ENCODE data around the gene CD82.

Gene CD82

DNA sequence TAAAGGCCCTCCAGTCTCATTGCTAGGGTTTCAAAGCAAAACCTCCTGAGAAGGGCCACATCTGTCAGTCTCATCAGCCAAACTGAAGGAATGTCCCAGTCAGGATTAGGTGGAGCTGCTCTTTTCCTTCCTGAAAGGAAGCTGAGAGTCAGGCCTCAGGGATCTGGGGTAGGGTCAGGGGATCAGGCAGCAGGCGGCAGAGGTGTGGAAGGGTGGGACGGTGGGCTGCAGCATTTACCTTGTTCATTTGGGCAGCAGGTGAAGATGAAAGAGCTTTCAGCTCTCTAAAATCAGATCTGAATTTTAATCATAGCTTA, 17.8 kb downstream of the CD82 start:
- DNase-seq (ENCODE audit: low read depth): no peak
- no peak overlapping the region for H3K4me3 ChIP-seq (ENCODE audit: low read depth, low read length)
- no peak for TF ChIP-seq CTCF (IDR thresholded peaks at IDR 0.05; ENCODE audit: insufficient read depth, low read depth, low read length, missing control alignments)

GRCh38 chr11:44585421-44585820, 20.0 kb downstream of the CD82 start:
- DNase-seq (ENCODE audit: low read depth): no peak
- H3K4me3 ChIP-seq (ENCODE audit: low read depth, low read length): no peak overlapping the region
- no peak for TF ChIP-seq CTCF (IDR thresholded peaks at IDR 0.05; ENCODE audit: insufficient read depth, low read depth, low read length, missing control alignments)

- DNase-seq (ENCODE audit: low read depth): no peak
- TF ChIP-seq CTCF (IDR thresholded peaks at IDR 0.05; ENCODE audit: insufficient read depth, low read depth, low read length, missing control alignments): no peak
Observed at GRCh38 chr11:44589301-44589700, 23.8 kb downstream of the CD82 start.

DNA sequence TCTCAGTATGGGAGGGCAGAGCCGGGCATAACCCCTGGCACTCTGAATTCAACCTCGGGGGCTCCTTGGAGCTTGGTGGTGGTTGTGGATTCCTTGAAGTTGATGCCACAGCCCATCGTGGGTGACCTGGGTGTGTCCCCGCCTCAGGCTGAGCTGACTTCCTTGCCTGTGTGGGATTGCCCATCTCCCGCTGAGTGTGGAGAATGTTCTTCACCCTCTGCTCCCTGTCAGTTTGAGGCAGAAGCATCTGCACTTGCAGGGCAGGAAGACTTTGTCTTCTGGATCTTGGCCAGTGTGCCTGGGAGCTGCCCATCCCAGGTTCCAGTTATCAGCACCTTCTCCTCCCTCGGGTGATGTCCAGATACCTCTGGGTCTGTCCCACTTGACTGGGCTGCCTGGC, 25.3 kb downstream of the CD82 start:
- DNase-seq (ENCODE audit: low read depth): no peak
- H3K4me3 ChIP-seq (ENCODE audit: low read depth, low read length): no peak overlapping the region
- no peak for TF ChIP-seq CTCF (IDR thresholded peaks at IDR 0.05; ENCODE audit: insufficient read depth, low read depth, low read length, missing control alignments)

More at GRCh38 chr11:44589301-44589700, 23.8 kb downstream of the CD82 start:
- H3K4me3 ChIP-seq (ENCODE audit: low read depth, low read length): no peak overlapping the region

DNA sequence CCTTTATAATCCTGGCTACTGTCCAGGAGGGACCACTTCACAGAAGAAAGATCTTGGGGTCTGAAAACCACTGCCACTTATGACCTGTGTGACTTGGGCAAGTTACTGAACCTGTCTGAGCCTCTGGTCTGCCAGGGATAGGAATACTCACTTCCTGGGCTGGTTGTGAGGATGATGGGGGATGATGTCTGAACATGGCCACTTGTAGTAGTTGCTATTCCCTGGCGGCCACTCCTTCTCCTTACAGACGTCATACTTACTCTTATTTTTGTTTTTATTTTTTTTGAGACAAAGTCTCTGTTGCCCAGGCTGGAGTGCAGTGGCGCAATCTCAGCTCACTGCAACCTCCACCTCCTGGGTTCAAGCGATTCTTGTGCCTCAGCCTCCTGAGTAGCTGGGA, 26.1 kb downstream of the CD82 start:
- no peak for TF ChIP-seq CTCF (IDR thresholded peaks at IDR 0.05; ENCODE audit: insufficient read depth, low read depth, low read length, missing control alignments)
- DNase-seq (ENCODE audit: low read depth): no peak
- H3K4me3 ChIP-seq (ENCODE audit: low read depth, low read length): no peak overlapping the region

- DNase-seq (ENCODE audit: low read depth): no peak
- TF ChIP-seq CTCF (IDR thresholded peaks at IDR 0.05; ENCODE audit: insufficient read depth, low read depth, low read length, missing control alignments): no peak
- H3K4me3 ChIP-seq (ENCODE audit: low read depth, low read length): no peak overlapping the region
Observed at GRCh38 chr11:44592125-44592940, 26.9 kb downstream of the CD82 start.

DNA sequence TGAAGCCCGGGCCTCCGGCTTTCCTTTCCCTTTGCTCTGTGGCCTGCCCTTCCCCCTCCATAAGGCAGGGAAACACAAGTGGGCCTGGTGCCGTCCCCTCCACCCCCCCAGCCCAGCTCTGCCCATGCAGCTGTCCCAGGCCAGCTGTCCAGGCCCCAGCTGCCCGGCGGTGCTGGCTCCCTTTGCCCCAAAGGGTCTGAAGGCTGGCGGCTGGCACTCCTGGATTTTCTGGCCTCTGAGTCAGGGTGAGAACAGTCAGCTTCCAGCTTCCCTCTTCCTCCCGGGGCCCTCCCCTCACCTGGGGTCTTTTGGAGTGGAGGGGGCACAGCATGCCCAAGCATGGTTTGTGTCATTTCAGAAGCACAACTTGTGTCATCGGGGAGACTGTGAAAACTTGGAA, 27.8 kb downstream of the CD82 start:
- no peak for DNase-seq (ENCODE audit: low read depth)
- no peak for TF ChIP-seq CTCF (IDR thresholded peaks at IDR 0.05; ENCODE audit: insufficient read depth, low read depth, low read length, missing control alignments)
- H3K4me3 ChIP-seq (ENCODE audit: low read depth, low read length): no peak overlapping the region

Data from GM12865 (cell line).